DMS 273 (cell line): ENCODE measurements around the gene CDKAL1.

ENCODE experiments used
- DNase-seq: peaks from one replicate; lab custom pipeline; 2025; ENCODE audit not compliant: unreplicated experiment; lab: John Stamatoyannopoulos, UW

The CDKAL1 gene

DNA sequence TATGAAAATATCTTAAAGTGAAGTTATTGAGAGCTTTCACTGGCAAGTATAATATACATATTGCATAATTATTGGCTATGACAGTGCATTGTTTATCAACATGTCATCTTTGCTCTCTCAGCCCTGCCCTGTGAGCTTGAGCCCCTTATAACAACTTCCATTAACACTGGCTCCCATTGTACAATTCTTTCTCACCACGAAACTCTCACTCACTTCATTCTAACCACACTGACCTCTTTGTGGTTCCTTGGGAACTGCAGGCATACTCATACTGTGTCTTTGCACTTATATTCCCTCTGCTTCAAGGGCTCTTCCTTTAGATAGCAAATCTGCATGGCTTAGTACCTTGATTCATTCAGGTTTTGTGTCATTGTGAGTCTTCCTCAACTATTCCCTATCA is 411.8 kb downstream of the CDKAL1 start:
- DNase-seq: peak; percentile 38

DNA sequence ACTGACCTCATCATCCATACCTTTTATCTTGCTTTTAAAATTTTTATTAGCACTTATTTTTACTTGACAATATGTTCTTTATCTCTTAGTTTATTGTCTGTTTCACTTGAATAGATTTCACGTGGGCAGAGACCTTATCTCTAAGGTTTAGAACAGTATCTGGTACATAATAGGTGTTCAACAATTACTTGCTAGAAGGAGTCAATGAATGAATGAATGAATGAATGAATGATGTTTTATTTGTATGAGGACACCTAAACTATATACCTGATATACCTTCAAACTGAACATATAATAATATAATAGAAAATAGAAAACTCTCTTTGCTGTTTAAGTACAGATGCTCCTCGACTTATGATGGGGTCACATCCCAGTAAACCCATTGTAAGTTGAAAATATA is 412.6 kb downstream of the CDKAL1 start:
- no peak for DNase-seq

DNA sequence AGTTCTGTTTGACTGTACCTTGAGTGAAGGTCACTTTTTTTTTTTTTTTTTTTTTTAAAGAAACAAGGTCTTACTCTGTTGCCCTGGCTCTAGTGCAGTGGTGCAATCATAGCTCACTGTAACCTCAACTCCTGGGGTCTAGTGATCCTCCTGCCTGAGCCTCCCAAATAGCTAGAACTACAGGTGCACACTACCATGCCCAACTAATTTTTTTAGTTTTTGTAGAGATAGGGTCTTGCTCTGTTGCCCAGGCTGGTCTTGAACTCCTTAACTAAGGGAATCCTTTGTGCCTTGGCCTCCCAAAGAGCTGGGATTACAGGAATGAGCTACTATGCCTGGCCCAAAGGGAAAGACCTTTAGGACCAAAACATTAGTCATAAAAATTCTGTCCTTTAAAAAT is 413.7 kb downstream of the CDKAL1 start:
- no peak for DNase-seq

DNA sequence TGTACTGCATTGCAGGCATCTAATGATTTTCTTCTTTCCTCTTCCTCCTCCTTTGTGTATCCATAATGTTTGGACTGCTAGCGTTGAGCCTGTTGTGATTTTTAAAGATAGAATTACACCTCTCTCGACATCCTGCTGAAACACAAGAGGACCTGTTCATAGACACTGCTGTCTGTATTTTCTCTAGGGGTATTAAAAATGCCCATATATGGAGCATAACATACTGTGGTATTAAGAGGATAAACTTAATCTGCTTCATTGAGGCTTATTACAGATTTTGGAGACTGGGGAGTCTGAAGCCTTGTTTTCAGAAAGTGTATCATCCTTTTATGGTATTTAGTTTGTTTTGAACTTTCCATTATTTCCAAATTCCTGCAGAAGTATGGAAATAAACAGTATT is 414.3 kb downstream of the CDKAL1 start:
- DNase-seq: no peak

DNA sequence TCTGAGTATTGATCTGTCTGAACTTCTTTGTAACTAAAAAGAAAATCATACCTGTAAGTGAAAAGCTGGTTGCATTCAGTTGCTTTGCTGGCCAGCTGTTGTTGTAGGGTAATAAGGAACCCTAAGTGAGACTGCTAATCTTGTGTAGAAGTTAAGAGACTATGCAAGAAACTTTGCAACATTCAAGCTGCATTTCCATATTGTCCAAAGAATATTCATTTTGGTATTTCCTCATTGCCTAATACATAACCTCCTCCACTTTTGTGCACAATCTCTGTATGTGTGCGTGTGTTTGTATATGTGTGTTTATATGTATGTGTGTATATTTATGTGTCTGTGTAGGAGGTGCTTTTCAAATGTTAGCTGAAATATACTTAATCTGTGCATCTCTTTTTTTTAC is 414.9 kb downstream of the CDKAL1 start:
- DNase-seq: no peak

DNA sequence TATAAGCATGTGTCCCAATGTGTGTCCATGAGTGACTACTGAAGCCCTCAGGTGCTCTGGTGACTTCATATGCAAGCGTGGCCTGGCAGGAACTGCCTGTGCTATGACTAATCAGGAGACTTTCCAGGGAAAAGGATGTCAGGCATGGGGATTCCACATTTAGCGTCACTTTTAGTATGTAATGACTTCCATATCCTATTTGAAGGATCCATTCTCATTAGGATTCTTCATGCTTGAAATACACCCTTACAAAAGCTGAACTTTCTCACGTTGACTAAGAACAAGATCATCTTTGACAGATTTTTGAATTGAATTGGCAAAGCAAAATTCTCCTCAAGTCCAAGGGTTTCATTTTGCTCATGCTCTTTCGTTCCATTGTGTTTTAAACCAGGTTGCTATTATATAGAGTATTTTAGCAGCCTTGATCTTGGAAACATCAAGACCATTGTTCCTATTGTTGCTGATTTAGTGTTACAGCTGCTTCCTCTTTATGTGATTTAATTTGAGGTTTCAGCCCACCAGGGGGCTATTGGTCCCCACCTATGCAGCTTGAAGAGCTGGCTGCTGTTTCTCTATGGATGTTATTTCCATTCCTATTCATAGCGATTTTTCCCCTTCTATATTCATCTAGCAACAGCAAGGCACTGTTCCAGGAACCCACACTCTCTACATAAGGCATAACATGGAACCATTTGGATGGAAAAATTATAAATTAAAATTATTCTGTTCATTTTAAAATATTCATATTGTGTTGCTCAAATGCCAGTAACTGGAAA is 418.6 kb downstream of the CDKAL1 start:
- DNase-seq: peak; percentile 27

DNA sequence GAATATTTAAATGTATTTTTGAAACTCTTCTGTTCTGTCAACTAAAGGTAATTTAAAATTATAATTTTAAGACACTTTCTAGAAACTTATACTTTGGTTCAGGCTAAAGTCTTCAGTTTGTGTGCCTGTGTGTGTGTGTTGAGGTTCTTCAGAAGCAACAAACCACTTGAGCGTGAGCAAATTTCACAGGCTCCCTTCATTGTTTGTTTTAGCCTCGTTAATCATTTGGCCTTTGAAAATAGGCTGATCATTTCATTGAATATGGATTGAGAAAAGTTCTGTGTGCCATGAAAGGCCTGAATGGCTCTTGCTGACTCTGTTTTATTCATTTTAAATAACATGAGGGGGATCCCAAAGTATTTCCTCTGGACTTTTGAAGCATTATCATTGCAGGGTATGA is 420.1 kb downstream of the CDKAL1 start:
- no peak for DNase-seq

DNA sequence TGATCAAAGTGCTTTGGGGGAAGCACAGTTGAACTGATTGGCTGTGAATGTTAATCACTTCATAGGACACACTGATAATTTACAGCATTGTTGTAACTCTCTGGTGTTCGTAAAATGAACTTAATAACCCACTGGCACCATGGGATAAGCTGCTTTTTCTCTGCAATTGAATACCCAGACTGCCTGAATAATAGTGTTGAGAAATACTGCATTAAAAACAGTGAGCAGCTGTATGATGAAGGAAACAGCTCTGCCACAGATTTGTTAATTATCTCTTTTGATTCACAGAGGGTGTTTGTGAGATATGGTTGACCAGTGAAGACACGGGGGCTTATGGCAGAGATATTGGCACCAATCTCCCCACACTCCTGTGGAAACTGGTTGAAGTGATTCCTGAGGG is 420.9 kb downstream of the CDKAL1 start:
- no peak for DNase-seq

DNA sequence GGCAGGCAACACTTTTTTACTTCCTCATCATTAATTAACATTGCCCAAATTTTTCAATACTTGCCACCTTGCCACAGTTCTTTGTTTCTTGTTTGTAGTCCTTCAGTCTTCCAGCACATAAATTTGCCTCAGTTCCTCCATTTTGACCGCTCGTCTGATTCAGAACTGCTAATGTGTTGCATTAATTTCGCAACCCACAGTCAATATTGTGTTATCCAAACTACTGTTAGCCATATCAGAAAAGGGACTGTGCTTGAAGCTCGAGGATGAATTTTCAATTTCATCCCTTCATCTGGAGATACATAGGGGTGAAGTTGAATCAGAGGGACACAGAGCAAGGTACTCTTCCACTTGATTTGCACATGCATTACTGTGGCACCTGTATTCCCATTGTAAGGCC is 421.5 kb downstream of the CDKAL1 start:
- DNase-seq: no peak

DNA sequence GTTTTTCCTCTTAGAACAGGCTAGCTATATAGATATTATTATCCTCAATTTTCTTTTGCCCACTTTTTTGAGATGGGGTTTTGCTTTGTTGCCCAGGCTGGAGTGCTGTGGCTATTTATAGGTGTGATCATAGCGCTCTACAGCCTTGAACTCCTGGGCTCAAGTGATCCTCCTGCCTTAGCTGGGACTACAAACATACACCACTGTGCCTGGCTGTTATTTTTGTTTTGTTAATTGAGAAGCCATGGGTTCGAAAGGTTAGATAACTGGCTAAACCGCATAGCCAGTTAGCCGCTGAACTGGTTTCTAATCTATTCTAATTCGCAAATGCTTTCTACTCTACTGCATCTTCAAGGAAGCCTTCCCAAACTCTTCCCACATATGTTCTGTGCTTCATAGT is 425.8 kb downstream of the CDKAL1 start:
- DNase-seq: no peak

DNA sequence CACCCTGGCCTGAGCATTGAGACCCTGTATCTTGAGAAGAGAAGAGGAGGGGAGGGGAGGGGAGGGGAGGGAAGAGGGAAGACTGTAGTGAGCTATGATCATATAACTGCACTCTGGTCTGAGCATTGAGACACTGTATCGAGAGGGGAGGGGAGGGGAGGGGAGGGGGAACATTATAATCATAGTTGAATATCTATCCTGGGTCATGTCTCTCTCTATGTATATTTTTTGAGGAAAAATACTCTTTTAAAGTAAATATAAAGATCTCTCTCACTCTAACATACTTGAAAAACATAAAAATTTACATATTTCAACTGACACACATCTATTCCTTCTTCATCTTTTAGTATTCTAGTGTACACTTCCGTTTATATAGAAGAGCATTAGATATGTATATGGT is 431.0 kb downstream of the CDKAL1 start:
- DNase-seq: no peak

DNA sequence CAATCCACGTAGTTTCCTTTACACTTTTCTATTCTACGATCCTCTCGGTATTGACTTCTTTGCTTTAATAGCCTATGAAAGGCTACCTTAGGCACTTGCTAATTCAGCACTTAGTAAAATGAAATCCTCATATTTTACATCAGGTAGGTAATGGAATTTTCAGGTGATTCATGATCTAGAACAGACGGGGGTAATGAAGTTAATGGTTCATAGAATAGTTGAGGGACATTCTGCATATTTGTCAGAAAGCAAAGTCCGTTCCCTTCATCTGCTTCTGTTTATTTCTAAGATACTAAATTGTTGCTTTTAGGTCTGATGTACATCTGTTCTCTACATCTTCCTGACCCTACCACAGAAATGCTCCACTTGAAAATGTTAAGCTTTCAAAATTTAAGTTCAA is 431.7 kb downstream of the CDKAL1 start:
- no peak for DNase-seq

DNA sequence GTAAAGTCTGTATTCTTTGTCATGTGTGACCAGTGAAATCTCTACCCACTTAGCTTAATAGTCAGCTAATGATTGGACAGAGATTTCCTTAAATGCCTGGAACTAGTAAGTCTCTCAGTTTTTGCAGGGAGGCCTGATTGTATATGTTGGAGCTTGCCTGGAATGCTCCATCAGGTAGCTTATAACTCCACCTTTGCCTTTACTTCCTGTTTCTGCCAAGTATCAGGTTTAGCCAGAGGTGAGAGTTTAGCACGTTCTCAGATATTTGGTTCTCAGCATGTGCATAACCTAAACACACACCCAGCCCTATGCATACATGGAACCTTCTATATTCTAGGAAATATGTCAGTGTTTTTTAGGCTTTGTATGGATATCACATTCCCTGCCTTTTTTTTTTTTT is 435.3 kb downstream of the CDKAL1 start:
- DNase-seq: no peak

DNA sequence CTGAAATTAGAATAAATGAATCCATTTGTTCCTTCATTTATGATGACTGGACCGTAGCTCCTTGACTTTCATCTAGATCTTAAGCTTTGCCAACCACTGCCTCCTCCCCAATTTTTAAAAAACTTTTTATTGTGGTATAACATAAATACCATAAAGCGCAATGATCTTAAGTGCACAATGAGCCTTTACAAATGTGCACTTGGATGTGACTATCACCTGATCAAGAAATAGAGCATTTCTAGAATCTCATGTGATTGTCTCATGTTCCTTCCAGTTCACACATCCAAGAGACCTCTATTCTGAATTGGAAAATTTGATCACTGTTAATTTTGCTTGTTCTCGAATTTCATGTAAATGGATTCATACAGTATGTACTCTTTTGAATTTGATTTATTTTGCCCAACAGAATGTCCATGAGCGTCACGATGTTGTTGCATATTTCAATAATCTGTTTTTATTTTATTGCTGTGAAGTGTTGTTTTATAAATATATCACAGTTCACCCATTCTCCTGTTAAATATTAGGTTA is 442.2 kb downstream of the CDKAL1 start:
- no peak for DNase-seq

DNA sequence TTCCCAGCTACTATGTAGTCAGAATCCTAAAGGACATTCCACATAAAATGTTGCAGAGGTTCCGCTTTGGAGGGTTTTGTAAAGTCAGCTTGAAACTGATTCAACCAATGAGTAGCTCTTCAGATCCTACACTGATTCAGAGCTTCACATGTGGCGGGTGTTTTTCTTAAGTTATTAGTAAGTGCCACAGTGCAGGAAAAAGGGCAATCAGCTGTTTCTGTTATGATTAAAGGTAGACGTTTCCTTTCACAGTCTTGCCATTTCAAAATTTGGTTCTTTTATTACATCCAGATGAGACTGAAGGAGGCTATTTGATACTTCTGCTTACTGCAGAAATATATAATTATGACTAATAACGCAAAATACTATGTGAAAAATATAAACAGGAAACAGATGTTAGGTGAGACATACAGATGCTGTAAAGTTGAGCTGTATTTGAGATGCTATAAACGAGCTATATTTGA is 443.9 kb downstream of the CDKAL1 start:
- no peak for DNase-seq

DNA sequence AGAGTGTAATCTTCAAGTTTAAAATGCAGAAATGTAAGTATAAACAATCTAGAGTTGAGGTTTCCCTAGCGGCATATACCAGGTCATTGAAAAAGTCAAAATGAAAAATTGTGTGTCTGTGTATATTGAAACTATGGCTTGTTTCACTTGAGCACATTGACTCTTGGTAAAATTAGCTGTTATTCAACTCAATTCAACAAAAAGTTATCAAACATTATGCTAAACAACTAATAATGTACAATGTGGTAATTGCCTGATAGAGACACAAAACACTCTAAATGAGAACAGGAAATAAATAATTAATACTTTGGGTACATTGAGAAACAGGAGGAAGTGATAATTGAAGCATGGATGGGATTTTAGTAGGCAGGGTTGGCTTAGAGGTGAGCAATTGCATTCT is 444.8 kb downstream of the CDKAL1 start:
- DNase-seq: no peak

DNA sequence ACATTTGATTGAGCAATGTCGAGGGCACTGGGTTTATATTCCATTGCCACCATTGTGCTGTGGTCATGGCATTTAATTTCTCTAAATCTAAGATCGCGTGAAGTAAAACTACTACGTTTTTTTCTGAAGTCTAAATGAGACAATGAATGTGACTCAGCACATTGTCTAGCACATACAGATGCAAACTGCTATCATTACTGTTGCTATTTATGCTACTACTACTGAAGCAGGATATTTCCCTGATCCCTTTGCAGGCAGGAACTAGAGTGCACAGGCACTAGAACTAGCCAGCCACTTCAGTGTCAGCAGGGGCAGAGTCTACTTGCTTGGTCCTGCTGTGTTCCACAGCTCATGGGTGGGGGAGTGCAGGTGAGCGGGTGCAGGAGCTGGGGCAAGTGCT is 449.7 kb downstream of the CDKAL1 start:
- DNase-seq: no peak

DNA sequence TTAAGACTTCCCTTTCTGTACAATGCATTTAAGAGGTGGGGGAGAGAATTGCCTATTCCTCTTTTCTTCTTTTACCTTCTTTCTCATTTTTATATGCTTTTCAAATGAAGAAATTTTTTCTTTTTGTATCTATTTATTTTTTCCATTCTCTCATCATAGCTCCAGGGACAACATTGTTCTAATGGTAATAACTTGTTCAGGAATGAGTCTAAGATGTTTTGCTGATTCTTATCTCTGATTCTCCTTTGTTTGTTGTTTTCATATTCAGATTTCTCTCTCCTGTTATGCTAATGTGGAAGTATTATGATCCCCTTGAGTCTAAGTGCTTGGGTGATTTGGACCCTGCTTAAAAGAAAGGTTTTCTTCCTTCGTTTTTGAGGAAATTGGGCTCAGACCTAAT is 451.6 kb downstream of the CDKAL1 start:
- DNase-seq: no peak

DNA sequence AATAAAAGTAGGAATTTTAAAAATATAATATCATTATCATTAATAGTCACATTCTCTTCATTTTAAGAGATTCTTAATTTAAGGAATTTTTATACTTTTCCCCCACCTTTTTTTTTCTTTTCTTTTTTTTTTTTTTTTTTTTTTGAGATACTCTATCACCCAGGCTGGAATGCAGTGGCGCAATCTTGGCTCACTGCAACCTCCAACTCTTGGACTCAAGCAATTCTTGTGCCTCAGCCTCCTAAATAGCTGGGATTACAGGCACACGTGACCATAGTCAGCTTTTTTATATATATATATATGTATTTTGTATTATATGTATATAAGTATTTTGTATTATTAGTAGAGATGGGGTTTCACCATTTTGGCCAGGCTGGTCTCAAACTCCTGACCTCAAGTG is 457.7 kb downstream of the CDKAL1 start:
- DNase-seq: no peak

DNA sequence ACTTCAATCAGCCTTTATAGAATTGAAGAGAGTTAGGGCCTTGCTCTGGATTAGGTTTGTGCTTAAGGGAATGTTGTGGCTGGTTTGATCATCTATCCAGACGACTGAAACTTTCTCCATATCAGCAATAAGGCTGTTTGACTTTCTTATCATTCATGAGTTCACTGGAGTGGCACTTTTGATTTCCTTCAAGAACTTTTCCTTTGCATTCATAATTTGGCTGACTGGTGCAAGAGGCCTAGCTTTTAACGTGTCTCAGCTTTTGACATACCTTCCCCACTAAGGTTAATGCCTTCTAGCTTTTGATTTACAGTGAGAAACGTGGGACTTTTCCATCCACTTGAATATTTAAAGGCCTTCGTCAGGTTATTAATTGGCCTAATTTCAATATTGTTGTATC is 461.8 kb downstream of the CDKAL1 start:
- no peak for DNase-seq

DNA sequence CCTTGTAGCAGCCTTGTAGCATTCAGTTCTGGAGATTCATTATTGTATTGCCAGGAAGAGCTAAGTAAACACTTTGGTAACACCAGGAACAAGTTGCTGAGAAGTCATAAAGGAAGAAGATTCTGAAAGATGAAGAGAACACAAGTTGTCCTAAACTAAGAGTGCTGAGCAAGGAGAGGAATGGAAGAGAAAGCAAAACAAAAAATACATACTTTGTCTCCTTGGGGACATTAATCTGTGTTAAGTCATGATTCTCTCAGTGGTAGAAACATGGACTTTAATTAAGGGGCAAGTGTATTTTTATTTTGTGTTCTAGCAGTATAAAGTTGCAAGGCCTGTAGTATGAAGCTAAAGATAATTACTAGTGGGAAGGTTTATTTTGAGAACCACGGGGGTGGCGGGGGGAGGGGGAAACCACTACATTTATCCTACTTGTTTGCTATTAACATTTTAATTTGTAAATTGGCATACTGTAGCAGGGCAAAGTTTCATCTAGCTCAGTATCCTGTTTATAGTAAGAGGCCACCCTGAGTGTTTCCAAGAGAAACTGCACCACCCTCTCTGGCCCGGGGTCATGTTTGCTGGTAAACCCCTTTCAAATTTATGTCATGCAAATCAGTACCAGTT is 463.0 kb downstream of the CDKAL1 start:
- no peak for DNase-seq

DNA sequence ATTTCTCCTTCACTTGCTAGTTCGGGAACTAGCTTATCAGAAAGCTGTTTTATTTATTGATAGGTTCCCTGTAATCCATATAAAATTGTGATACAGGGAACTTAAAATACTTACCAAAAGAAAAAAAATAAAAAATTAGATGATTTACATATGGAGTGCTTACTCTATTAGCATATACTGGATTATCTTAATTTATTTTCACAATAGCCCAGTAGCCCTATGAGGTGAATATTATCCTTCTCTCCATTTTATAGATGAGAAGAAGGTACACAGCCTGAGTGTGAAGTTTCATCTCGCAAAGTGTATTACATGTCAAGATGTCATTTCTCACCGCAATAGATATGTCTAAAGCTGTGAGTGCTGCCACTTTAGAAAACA is 463.5 kb downstream of the CDKAL1 start:
- no peak for DNase-seq
